ENCODE results near the gene DUSP28.

Gene DUSP28

GRCh38 chr2:240527153-240527750 is 32.9 kb upstream of the DUSP28 start:
- CTCF ChIA-PET, result no interaction called here
- no peak for DNase-seq (ENCODE audit: low spot score)
- TF ChIP-seq, protein P1, sequence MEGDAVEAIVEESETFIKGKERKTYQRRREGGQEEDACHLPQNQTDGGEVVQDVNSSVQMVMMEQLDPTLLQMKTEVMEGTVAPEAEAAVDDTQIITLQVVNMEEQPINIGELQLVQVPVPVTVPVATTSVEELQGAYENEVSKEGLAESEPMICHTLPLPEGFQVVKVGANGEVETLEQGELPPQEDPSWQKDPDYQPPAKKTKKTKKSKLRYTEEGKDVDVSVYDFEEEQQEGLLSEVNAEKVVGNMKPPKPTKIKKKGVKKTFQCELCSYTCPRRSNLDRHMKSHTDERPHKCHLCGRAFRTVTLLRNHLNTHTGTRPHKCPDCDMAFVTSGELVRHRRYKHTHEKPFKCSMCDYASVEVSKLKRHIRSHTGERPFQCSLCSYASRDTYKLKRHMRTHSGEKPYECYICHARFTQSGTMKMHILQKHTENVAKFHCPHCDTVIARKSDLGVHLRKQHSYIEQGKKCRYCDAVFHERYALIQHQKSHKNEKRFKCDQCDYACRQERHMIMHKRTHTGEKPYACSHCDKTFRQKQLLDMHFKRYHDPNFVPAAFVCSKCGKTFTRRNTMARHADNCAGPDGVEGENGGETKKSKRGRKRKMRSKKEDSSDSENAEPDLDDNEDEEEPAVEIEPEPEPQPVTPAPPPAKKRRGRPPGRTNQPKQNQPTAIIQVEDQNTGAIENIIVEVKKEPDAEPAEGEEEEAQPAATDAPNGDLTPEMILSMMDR (conservative IDR thresholded peaks at IDR 0.05; ENCODE audit: low read depth), result no peak
- POLR2A ChIA-PET (ENCODE audit: low non-redundant PET), result interaction anchor here (0.7 kb wide), 1 partner anchor 33 kb away, joined by 3 read pairs; no protein-coding TSS in a partner anchor
- H3K27ac ChIP-seq, result no peak overlapping the region

- H3K27ac ChIP-seq, result no peak overlapping the region
- POLR2A ChIA-PET (ENCODE audit: low non-redundant PET), result no interaction called here
- TF ChIP-seq, protein P1 (conservative IDR thresholded peaks at IDR 0.05; ENCODE audit: low read depth), result no peak
- DNase-seq (ENCODE audit: low spot score), result no peak
- CTCF ChIA-PET, result no interaction called here
Observed at GRCh38 chr2:240528406-240529040, 31.6 kb upstream of the DUSP28 start.

- no peak for DNase-seq (ENCODE audit: low spot score)
- POLR2A ChIA-PET (ENCODE audit: low non-redundant PET), result no interaction called here
- TF ChIP-seq, protein P1 (conservative IDR thresholded peaks at IDR 0.05; ENCODE audit: low read depth), result no peak
- CTCF ChIA-PET, result no interaction called here
- no peak overlapping the region for H3K27ac ChIP-seq
Observed at GRCh38 chr2:240529344-240529999, 30.7 kb upstream of the DUSP28 start.

DNA sequence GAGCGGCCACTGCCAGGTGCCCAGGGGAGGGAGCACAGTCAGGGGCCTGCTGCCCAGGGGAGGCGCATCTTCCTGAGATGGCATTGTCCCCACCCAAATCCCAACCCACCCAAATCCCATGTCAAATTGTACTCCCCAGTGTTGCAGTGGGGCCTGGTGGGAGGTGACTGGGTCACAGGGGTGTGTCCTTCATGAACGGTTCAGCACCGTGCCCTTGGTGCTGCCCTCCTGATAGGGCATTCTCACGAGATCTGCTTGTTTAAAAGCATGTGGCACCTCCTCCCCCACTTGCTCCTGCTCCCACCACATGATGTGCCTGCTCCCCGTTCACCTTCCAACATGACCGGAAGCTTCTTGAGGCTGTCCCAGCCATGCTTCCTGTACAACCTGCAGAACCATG is 30.0 kb upstream of the DUSP28 start:
- CTCF ChIA-PET, result no interaction called here
- no peak overlapping the region for H3K27ac ChIP-seq
- POLR2A ChIA-PET (ENCODE audit: low non-redundant PET), result no interaction called here
- DNase-seq (ENCODE audit: low spot score), result no peak
- TF ChIP-seq, protein P1 (conservative IDR thresholded peaks at IDR 0.05; ENCODE audit: low read depth), result no peak

- no peak for DNase-seq (ENCODE audit: low spot score)
- H3K27ac ChIP-seq, result no peak overlapping the region
- ChIA-PET POLR2A (ENCODE audit: low non-redundant PET) (no interaction called here), CTCF (no interaction called here)
- TF ChIP-seq, protein P1 (conservative IDR thresholded peaks at IDR 0.05; ENCODE audit: low read depth), result no peak
Observed at GRCh38 chr2:240531038-240531437, 29.1 kb upstream of the DUSP28 start.

DNA sequence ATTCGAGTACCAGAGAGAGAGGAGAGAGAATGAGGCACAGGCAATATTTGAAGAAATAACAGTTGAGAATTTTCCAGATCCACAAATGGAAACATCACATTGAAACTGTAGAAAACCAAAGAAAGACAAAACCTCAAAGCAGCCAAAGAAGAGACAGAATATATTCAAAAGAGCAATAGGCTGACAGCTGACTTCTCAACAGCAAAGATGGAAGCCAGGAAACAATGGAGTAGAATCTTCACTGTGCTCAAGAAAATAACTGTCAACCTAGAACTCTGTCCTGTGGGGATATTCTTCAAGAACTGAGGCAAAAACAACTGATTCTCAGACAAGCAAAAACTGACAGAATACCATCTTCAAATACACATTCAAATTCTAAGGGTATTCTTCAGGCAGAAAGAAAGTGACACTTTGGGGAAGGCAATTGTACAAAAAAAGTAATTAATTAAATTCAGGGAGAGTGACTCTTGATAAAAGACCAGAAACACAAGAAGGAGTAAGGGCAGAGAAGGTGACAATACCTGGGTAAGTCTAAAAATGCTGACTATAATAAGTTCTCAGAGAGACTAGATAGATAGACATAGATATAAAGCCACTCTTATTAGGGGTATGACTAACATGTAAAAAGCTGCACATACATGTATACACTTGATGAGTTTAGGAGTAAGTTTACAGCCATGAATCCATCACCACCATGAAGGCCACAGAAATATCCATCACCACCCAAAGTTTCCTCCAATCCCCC is 28.0 kb upstream of the DUSP28 start:
- CTCF ChIA-PET, result no interaction called here
- no peak overlapping the region for H3K27ac ChIP-seq
- TF ChIP-seq, protein P1 (conservative IDR thresholded peaks at IDR 0.05; ENCODE audit: low read depth), result no peak
- POLR2A ChIA-PET (ENCODE audit: low non-redundant PET), result no interaction called here
- no peak for DNase-seq (ENCODE audit: low spot score)
